Measurements from ENCODE around the gene DDX1. TPM values are rescaled to one million over a fixed set of nuclear protein-coding genes. Genes with fewer than 3 reads are reported as not detected.

DDX1 gene
- total RNA-seq, 1 experiment from 2014 or later = 106 TPM

GRCh38 chr2:15662026-15662425 is 70.4 kb downstream of the DDX1 start:
- no peak for DNase-seq
- H3K36me3 Mint-ChIP-seq (ENCODE audit: insufficient read depth, unreplicated experiment) = no peaks in the 10 kb centered on the region
- BruUV-seq (replicated peaks) = no TSS peak
- peaks cover 32% of the 10 kb centered on the region for H3K27me3 Mint-ChIP-seq (ENCODE audit: unreplicated experiment)
- H3K9me3 Mint-ChIP-seq (ENCODE audit: low read depth, unreplicated experiment) = no peaks in the 10 kb centered on the region
- H3K27ac Mint-ChIP-seq (ENCODE audit: unreplicated experiment) = no peak overlapping the region
- no peak overlapping the region for H3K4me3 Mint-ChIP-seq (ENCODE audit: low read depth, unreplicated experiment)
- CTCF ChIA-PET = no interaction called here
- no peak for TF ChIP-seq CTCF (IDR thresholded peaks at IDR 0.05; ENCODE audit: unreplicated experiment)
- intact Hi-C loops (cut with micrococcal nuclease; ENCODE audit: unreplicated experiment) = no loop called here
- H3K4me1 Mint-ChIP-seq (ENCODE audit: low read depth, unreplicated experiment) = no peaks in the 10 kb centered on the region

- no TSS peak for BruUV-seq (replicated peaks)
- Mint-ChIP-seq H3K27me3 (ENCODE audit: unreplicated experiment) (peaks cover 37% of the 10 kb centered on the region), H3K4me3 (ENCODE audit: low read depth, unreplicated experiment) (no peak overlapping the region), H3K9me3 (ENCODE audit: low read depth, unreplicated experiment) (no peaks in the 10 kb centered on the region), H3K27ac (ENCODE audit: unreplicated experiment) (no peak overlapping the region), H3K4me1 (ENCODE audit: low read depth, unreplicated experiment) (no peaks in the 10 kb centered on the region), H3K36me3 (ENCODE audit: insufficient read depth, unreplicated experiment) (no peaks in the 10 kb centered on the region)
- no peak for TF ChIP-seq CTCF (IDR thresholded peaks at IDR 0.05; ENCODE audit: unreplicated experiment)
- no peak for DNase-seq
- intact Hi-C loops (cut with micrococcal nuclease; ENCODE audit: unreplicated experiment) = no loop called here
- CTCF ChIA-PET = no interaction called here
Observed at GRCh38 chr2:15662579-15662978, 70.9 kb downstream of the DDX1 start.

- Mint-ChIP-seq H3K4me1 (ENCODE audit: low read depth, unreplicated experiment) (no peaks in the 10 kb centered on the region), H3K4me3 (ENCODE audit: low read depth, unreplicated experiment) (no peak overlapping the region), H3K27ac (ENCODE audit: unreplicated experiment) (no peak overlapping the region), H3K27me3 (ENCODE audit: unreplicated experiment) (peaks cover 40% of the 10 kb centered on the region), H3K9me3 (ENCODE audit: low read depth, unreplicated experiment) (no peaks in the 10 kb centered on the region), H3K36me3 (ENCODE audit: insufficient read depth, unreplicated experiment) (no peaks in the 10 kb centered on the region)
- no TSS peak for BruUV-seq (replicated peaks)
- CTCF ChIA-PET = no interaction called here
- no peak for DNase-seq
- TF ChIP-seq CTCF (IDR thresholded peaks at IDR 0.05; ENCODE audit: unreplicated experiment) = no peak
- intact Hi-C loops (cut with micrococcal nuclease; ENCODE audit: unreplicated experiment) = no loop called here
Observed at GRCh38 chr2:15663802-15664201, 72.1 kb downstream of the DDX1 start.

- CTCF ChIA-PET = no interaction called here
- Mint-ChIP-seq H3K27me3 (ENCODE audit: unreplicated experiment) (peaks cover 34% of the 10 kb centered on the region), H3K36me3 (ENCODE audit: insufficient read depth, unreplicated experiment) (no peaks in the 10 kb centered on the region), H3K27ac (ENCODE audit: unreplicated experiment) (no peak overlapping the region), H3K4me1 (ENCODE audit: low read depth, unreplicated experiment) (no peaks in the 10 kb centered on the region), H3K9me3 (ENCODE audit: low read depth, unreplicated experiment) (no peaks in the 10 kb centered on the region), H3K4me3 (ENCODE audit: low read depth, unreplicated experiment) (no peak overlapping the region)
- no peak for TF ChIP-seq CTCF (IDR thresholded peaks at IDR 0.05; ENCODE audit: unreplicated experiment)
- intact Hi-C loops (cut with micrococcal nuclease; ENCODE audit: unreplicated experiment) = no loop called here
- no TSS peak for BruUV-seq (replicated peaks)
- no peak for DNase-seq
Observed at GRCh38 chr2:15664273-15665066, 72.8 kb downstream of the DDX1 start.

All from Calu3 (cell line).